ENCODE measurements around the gene INSYN2B.
A peak's percentile ranks its signal among the peaks of the same experiment; 100 is the strongest.

The INSYN2B gene

DNA sequence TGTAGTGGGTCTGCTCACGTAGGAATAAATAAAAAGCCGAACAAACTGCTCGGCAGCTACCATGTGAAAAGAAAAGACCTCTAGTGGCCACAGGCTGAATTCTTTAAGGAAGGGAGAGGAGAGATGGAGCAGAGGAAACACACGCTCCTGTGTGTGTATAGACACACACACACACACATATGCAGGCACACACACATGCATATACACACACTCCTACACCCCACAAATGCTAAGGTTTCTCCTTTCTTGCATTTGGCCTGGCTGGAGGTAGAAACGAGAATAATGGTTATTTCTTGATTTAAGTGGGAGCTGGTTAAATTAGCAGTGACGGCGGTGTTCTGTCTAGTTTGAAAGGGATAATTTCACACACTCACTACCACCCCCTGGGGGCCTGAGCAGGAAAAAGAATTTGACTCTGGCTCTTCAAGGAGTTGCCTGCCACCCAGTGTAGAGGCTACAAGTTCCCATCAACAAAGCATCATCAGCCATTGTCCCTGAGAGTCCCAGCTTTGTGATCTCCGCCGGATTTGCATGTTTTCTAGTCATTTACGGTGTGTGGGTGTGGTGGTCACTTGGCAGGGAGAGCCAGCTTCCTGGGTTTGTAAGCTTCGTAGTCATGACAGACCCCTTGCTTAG lies at the start of gene INSYN2B:
TSS of gene INSYN2B (minus strand) at position 78 of the 636 bp plus-strand sequence. CDS start 96,597 bp downstream, outside the sequence.
- Histone ChIP-seq H3K4me2 (ENCODE audit: low read depth, low read length, poor library complexity, severe bottlenecking) (no peak within 1 kb of the TSS), H3K4me3 (ENCODE audit: insufficient read depth, low read length, poor library complexity, severe bottlenecking) (no peak within 1 kb of the TSS), H3K36me3 (ENCODE audit: low read length) (0 out of 2 replicates have a peak, but pooled peaks cover 2% of the 10 kb centered on the region), H2AFZ (ENCODE audit: low read depth, low read length, severe bottlenecking) (no peak within 1 kb of the TSS), H3K27me3 (ENCODE audit: low read length) (no peaks in the 10 kb centered on the region), H3F3A (ENCODE audit: insufficient read depth) (no peaks in the 10 kb centered on the region), H3K79me2 (ENCODE audit: insufficient read depth, low read length) (no peaks in the 10 kb centered on the region), H3K27ac (ENCODE audit: low read depth, low read length) (no peak within 1 kb of the TSS), H3K9ac (ENCODE audit: low read length) (no peak within 1 kb of the TSS), H3K9me2 (replicated peaks; ENCODE audit: insufficient read depth, low read length) (no peaks in the 10 kb centered on the region), H3K9me3 (ENCODE audit: insufficient read depth, low read length) (no peaks in the 10 kb centered on the region), H4K20me1 (ENCODE audit: low read depth, low read length) (no peaks in the 10 kb centered on the region)
- TF ChIP-seq, protein P1, sequence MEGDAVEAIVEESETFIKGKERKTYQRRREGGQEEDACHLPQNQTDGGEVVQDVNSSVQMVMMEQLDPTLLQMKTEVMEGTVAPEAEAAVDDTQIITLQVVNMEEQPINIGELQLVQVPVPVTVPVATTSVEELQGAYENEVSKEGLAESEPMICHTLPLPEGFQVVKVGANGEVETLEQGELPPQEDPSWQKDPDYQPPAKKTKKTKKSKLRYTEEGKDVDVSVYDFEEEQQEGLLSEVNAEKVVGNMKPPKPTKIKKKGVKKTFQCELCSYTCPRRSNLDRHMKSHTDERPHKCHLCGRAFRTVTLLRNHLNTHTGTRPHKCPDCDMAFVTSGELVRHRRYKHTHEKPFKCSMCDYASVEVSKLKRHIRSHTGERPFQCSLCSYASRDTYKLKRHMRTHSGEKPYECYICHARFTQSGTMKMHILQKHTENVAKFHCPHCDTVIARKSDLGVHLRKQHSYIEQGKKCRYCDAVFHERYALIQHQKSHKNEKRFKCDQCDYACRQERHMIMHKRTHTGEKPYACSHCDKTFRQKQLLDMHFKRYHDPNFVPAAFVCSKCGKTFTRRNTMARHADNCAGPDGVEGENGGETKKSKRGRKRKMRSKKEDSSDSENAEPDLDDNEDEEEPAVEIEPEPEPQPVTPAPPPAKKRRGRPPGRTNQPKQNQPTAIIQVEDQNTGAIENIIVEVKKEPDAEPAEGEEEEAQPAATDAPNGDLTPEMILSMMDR (IDR thresholded peaks at IDR 0.05; ENCODE audit: insufficient read depth, low read length, poor library complexity, severe bottlenecking), result peak; percentile 34
- no peak for TF ChIP-seq EZH2phosphoT487 (conservative IDR thresholded peaks at IDR 0.05; ENCODE audit: low read length)

DNA sequence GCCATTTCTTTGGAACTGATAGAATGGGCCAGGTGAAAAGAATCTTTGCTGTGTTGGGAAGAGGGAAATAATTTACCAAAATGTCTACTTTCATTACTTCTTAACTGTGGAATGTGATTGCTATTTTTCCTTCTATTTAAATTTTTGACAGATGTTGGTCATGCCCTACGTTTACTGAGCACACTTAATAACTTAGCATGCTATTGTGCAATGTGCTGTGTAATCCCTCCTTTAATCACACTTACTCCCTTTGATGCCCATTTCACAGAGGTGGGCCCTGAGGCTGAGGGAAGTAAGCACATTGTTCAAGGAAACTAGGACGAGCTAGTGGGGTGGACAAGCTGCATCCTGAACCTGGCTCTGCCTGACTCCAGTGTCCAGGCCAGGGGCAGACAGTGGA lies 47.8 kb upstream of the INSYN2B start:
- H4K20me1 ChIP-seq (ENCODE audit: low read depth, low read length), result no peaks in the 10 kb centered on the region
- TF ChIP-seq, protein P1 (IDR thresholded peaks at IDR 0.05; ENCODE audit: insufficient read depth, low read length, poor library complexity, severe bottlenecking), result no peak
- no peak for TF ChIP-seq EZH2phosphoT487 (conservative IDR thresholded peaks at IDR 0.05; ENCODE audit: low read length)
- H2AFZ ChIP-seq (ENCODE audit: low read depth, low read length, severe bottlenecking), result no peak overlapping the region
- H3K27me3 ChIP-seq (ENCODE audit: low read length), result no peaks in the 10 kb centered on the region
- H3K9me3 ChIP-seq (ENCODE audit: insufficient read depth, low read length), result no peaks in the 10 kb centered on the region
- H3F3A ChIP-seq (ENCODE audit: insufficient read depth), result no peaks in the 10 kb centered on the region
- peaks cover 7% of the 10 kb centered on the region; the same call in 1 of the 2 replicates for H3K36me3 ChIP-seq (ENCODE audit: low read length)
- no peaks in the 10 kb centered on the region for H3K9me2 ChIP-seq (replicated peaks; ENCODE audit: insufficient read depth, low read length)
- no peak overlapping the region for H3K4me2 ChIP-seq (ENCODE audit: low read depth, low read length, poor library complexity, severe bottlenecking)
- no peak overlapping the region for H3K27ac ChIP-seq (ENCODE audit: low read depth, low read length)
- no peak overlapping the region for H3K9ac ChIP-seq (ENCODE audit: low read length)
- H3K4me3 ChIP-seq (ENCODE audit: insufficient read depth, low read length, poor library complexity, severe bottlenecking), result no peak overlapping the region
- no peaks in the 10 kb centered on the region for H3K79me2 ChIP-seq (ENCODE audit: insufficient read depth, low read length)

DNA sequence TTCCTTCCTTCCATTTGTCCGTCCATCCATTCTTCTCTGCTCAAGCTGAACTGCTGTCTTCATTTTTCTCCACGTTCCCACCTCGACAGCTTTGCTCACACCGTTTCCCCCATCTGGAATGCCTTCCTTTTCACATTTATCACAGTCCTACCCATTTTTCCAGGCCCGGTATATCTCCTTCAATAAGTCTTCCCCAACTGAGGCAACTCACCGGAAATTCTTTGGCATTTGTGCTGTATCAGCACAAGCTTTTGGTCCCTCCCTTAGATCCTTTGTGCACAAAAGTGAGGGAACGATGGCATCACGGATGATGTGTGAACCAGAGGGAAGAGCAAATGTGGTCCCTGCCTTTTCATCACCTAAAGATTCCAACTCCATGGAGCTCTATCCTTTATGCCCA lies 45.6 kb upstream of the INSYN2B start:
- peaks cover 7% of the 10 kb centered on the region; the same call in 1 of the 2 replicates for H3K36me3 ChIP-seq (ENCODE audit: low read length)
- H3K79me2 ChIP-seq (ENCODE audit: insufficient read depth, low read length), result no peaks in the 10 kb centered on the region
- no peaks in the 10 kb centered on the region for H4K20me1 ChIP-seq (ENCODE audit: low read depth, low read length)
- H3K9ac ChIP-seq (ENCODE audit: low read length), result no peak overlapping the region
- no peaks in the 10 kb centered on the region for H3F3A ChIP-seq (ENCODE audit: insufficient read depth)
- H3K27me3 ChIP-seq (ENCODE audit: low read length), result no peaks in the 10 kb centered on the region
- no peaks in the 10 kb centered on the region for H3K9me3 ChIP-seq (ENCODE audit: insufficient read depth, low read length)
- H3K27ac ChIP-seq (ENCODE audit: low read depth, low read length), result no peak overlapping the region
- no peak overlapping the region for H2AFZ ChIP-seq (ENCODE audit: low read depth, low read length, severe bottlenecking)
- no peak overlapping the region for H3K4me3 ChIP-seq (ENCODE audit: insufficient read depth, low read length, poor library complexity, severe bottlenecking)
- TF ChIP-seq EZH2phosphoT487 (conservative IDR thresholded peaks at IDR 0.05; ENCODE audit: low read length), result no peak
- TF ChIP-seq, protein P1 (IDR thresholded peaks at IDR 0.05; ENCODE audit: insufficient read depth, low read length, poor library complexity, severe bottlenecking), result no peak
- no peaks in the 10 kb centered on the region for H3K9me2 ChIP-seq (replicated peaks; ENCODE audit: insufficient read depth, low read length)
- H3K4me2 ChIP-seq (ENCODE audit: low read depth, low read length, poor library complexity, severe bottlenecking), result no peak overlapping the region
